Coronary artery (tissue), 2 donors: ENCODE measurements around the gene BET1.

Experiments used
- DNase-seq: peaks from one replicate; pipeline ENCODE4 v3.0.0-alpha.2; 2017; ENCODE audit warnings: low spot score
- H3K27ac ChIP-seq, 2 donors: fragments of 200-600 bp; sonication (generic); one replicate each; pipeline ENCODE4 v1.5.1; 2016 to 2019
- H3K4me3 ChIP-seq: fragments of 200-600 bp; sonication (generic); 2 replicates; pipeline ENCODE4 v1.5.1; 2016; ENCODE audit warnings: mild to moderate bottlenecking, moderate library complexity
- TF ChIP-seq, protein P1 (sequence below): fragments of 200-600 bp; sonication (generic); IDR thresholded peaks from one replicate; pipeline ENCODE4 v1.5.1; 2019; ENCODE audit warnings: antibody characterized with exemption

Gene BET1

DNA sequence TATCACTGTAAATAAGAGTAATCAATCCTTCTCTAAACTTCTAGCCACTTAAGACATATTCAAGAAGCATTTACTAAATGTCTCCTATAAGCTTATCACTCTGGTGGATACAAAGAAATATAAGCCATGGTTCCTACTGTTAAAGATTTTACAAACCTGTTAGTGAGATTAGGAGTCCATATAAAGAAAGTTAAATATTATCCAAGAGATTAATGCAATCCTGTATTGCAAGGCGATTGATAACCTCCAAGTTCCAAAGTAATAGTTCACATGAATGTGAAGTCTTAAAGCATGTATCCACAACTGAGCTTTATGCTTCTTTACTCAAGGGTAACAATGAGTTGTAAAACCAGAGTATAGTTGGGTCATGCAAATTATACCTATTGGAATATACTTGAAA, 12.6 kb upstream of the BET1 start:
- no peak overlapping the region for H3K27ac ChIP-seq
- DNase-seq = no peak
- TF ChIP-seq, protein P1, sequence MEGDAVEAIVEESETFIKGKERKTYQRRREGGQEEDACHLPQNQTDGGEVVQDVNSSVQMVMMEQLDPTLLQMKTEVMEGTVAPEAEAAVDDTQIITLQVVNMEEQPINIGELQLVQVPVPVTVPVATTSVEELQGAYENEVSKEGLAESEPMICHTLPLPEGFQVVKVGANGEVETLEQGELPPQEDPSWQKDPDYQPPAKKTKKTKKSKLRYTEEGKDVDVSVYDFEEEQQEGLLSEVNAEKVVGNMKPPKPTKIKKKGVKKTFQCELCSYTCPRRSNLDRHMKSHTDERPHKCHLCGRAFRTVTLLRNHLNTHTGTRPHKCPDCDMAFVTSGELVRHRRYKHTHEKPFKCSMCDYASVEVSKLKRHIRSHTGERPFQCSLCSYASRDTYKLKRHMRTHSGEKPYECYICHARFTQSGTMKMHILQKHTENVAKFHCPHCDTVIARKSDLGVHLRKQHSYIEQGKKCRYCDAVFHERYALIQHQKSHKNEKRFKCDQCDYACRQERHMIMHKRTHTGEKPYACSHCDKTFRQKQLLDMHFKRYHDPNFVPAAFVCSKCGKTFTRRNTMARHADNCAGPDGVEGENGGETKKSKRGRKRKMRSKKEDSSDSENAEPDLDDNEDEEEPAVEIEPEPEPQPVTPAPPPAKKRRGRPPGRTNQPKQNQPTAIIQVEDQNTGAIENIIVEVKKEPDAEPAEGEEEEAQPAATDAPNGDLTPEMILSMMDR = no peak
- H3K4me3 ChIP-seq = no peak overlapping the region

DNA sequence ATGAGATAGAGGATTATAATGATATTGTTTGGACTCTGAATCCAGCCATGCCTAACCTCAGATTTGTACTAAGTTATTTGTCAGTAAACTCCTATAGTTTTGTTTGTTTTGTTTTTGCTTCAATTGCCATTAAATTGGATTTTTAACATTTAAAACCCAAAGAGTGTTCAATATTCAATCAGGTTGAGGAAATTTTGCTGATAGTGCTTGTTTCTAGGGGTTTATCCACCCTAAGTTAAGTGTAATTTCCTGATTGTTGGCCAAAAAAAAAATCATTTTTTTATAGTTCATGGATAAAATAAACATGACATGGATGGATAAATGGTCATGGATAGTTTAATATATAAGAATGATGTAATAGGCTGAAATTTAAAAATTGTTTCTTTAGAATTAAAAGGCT, 11.4 kb upstream of the BET1 start:
- no peak for DNase-seq
- TF ChIP-seq, protein P1 = no peak
- Histone ChIP-seq H3K27ac (no peak overlapping the region), H3K4me3 (no peak overlapping the region)

DNA sequence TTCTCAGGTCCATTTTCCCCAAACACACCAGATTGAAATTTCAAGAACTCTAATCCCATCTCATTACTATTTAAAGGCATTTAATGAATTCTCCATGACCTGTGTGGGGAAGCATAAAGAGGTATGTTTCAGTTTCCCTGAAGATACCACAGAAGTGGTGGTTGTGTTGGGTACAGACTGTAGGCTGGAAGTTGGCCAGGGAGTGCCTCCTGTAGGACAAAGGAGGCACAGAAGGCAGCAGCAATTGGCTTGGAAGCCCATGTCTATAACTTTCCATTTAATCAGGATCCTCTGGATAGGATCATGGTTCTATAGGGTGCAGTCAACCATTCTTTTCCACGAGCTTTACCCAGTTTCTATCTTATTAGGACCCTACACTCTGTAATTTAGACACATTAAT, 8.6 kb upstream of the BET1 start:
- no peak overlapping the region for H3K4me3 ChIP-seq
- TF ChIP-seq, protein P1 = no peak
- H3K27ac ChIP-seq = no peak overlapping the region
- no peak for DNase-seq

DNA sequence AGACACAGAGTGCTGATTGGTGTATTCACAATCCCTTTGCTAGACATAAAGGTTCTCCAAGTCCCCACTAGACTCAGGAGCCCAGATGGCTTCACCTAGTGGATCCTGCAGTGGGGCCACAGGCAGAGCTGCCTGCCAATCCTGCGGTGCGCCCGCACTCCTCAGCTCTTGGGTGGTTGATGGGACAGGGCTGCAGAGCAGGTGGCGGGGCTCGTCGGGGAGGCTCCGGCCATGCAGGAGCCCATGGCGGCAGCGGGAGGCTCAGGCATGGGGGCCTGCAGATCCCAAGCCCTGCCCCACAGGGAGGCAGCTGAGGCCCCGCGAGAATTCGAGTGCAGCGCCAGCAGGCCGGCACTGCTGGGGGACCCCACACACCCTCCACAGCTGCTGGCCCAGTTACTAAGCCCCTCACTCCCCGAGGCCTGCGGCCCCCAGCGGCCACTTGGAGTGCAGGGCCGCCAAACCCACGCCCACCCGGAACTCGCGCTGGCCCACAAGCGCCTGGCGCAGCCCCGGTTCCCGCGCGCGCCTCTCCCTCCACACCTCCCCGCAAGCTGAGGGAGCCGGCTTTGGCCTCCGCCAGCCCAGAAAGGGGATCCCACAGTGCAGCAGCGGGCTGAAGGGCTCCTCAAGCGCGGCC, 7.7 kb upstream of the BET1 start:
- DNase-seq = no peak
- H3K27ac ChIP-seq = no peak overlapping the region
- no peak overlapping the region for H3K4me3 ChIP-seq
- TF ChIP-seq, protein P1 = no peak

DNA sequence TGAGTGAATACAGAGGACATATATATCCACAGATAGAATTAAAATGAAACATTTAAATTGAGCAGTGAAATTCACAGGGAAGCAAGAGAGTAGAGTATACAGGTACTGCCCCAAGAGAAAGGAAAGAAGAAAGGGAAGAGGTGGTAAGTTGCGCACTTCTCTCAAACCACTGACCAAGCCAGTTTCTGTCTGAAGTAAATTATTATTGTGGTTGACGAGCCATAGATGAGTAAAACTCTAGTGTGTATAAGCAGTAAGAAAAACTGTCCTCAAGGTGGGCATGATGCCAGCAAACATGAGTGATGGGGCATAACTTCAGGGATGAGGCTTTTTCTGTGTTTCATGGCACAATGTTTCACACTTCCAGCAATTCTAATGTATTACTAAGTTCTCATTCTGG, 4.4 kb upstream of the BET1 start:
- H3K27ac ChIP-seq = no peak overlapping the region
- H3K4me3 ChIP-seq = no peak overlapping the region
- no peak for DNase-seq
- TF ChIP-seq, protein P1 = no peak

DNA sequence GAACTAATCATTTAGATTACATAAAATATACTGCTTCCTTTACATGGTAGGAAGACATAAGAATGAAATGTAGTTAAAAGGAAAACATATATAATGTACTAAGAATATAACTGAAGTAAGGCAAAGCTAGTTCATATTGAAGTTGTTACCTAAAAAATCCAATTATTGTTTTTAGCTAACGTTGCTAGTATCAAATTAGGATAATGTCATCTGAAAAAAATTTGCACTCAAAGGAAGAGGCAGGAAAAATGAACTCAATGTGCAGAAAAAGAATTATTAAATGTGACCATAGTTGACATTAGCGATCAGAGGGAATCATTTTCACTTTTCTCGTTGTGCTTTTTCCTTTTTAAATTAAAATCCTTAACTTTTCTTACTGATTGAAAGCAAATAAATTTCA, 1.6 kb upstream of the BET1 start:
- TF ChIP-seq, protein P1 = no peak
- DNase-seq = no peak
- Histone ChIP-seq H3K4me3 (no peak overlapping the region), H3K27ac (no peak overlapping the region)

DNA sequence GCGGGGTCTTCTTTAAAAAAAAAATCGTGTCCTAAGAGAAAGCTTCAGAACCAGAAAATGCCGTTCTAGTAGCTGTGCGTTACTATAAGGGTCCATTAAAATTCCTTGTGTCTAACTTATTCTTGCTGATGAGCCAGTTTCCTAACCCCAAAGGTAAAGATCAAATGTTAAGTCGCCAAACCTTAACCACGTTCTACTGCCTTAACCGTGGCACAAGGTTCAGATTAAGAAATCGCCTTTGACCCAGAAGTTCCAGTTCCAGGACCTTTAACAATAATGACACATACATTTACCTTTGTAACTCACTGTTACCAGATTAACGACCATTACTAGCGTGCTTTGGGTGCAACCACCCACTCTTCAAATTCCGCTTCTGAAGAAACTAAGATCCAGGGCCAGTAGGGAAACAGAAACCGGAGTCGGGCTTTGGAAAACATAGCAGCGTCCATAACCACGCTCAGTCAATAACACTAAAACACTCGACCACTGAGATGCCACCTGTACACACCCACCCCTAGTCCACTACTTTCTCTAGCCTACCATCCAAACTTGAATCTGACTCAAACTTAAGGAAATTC, 620 bp downstream of the BET1 start:
- Histone ChIP-seq H3K4me3 (peak overlapping the region; percentile 85), H3K27ac (peak overlapping the region; percentile 83 to 92)
- TF ChIP-seq, protein P1 = no peak
- DNase-seq = no peak
